ENCODE data around the gene RBM10.

The RBM10 gene

GRCh38 chrX:47202316-47202715, 57.3 kb downstream of the RBM10 start:
- DNase-seq (ENCODE audit: low spot score) = no peak
- TF ChIP-seq, protein P1, sequence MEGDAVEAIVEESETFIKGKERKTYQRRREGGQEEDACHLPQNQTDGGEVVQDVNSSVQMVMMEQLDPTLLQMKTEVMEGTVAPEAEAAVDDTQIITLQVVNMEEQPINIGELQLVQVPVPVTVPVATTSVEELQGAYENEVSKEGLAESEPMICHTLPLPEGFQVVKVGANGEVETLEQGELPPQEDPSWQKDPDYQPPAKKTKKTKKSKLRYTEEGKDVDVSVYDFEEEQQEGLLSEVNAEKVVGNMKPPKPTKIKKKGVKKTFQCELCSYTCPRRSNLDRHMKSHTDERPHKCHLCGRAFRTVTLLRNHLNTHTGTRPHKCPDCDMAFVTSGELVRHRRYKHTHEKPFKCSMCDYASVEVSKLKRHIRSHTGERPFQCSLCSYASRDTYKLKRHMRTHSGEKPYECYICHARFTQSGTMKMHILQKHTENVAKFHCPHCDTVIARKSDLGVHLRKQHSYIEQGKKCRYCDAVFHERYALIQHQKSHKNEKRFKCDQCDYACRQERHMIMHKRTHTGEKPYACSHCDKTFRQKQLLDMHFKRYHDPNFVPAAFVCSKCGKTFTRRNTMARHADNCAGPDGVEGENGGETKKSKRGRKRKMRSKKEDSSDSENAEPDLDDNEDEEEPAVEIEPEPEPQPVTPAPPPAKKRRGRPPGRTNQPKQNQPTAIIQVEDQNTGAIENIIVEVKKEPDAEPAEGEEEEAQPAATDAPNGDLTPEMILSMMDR (IDR thresholded peaks at IDR 0.05; ENCODE audit: extremely low read depth, missing control alignments) = no peak

GRCh38 chrX:47202877-47203276, 57.9 kb downstream of the RBM10 start:
- TF ChIP-seq, protein P1 (IDR thresholded peaks at IDR 0.05; ENCODE audit: extremely low read depth, missing control alignments) = no peak
- no peak for DNase-seq (ENCODE audit: low spot score)

DNA sequence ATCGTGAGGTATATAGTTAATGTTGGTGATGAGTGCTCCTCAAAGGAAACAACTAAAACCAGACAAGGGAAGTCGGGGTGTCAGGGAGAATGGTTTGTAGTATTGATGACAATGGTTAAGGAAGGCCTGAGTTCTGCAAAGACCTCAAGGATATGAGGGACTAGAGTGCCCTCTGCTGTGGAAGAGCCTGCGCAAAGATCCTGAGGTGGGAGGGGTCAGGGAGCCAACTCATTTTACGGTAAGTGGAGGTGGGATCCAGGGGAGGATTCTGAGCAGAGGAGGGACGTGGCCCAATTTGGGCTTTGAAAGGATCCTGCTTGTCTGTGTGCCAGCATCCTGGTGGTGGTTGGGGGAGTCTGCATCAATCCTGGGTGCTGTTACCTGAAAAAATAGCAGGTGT, 59.9 kb downstream of the RBM10 start:
- TF ChIP-seq, protein P1 (IDR thresholded peaks at IDR 0.05; ENCODE audit: extremely low read depth, missing control alignments) = no peak
- DNase-seq (ENCODE audit: low spot score) = no peak

- no peak for DNase-seq (ENCODE audit: low spot score)
- TF ChIP-seq, protein P1 (IDR thresholded peaks at IDR 0.05; ENCODE audit: extremely low read depth, missing control alignments) = no peak
These were observed 61.3 kb downstream of the RBM10 start for GRCh38 chrX:47206316-47206715.

GRCh38 chrX:47208108-47208507, 63.1 kb downstream of the RBM10 start:
- TF ChIP-seq, protein P1 (IDR thresholded peaks at IDR 0.05; ENCODE audit: extremely low read depth, missing control alignments) = no peak

GRCh38 chrX:47209508-47210238, 64.7 kb downstream of the RBM10 start:
- DNase-seq (ENCODE audit: low spot score) = no peak
- TF ChIP-seq, protein P1 (IDR thresholded peaks at IDR 0.05; ENCODE audit: extremely low read depth, missing control alignments) = no peak

More at GRCh38 chrX:47208108-47208507, 63.1 kb downstream of the RBM10 start:
- no peak for DNase-seq (ENCODE audit: low spot score)

DNA sequence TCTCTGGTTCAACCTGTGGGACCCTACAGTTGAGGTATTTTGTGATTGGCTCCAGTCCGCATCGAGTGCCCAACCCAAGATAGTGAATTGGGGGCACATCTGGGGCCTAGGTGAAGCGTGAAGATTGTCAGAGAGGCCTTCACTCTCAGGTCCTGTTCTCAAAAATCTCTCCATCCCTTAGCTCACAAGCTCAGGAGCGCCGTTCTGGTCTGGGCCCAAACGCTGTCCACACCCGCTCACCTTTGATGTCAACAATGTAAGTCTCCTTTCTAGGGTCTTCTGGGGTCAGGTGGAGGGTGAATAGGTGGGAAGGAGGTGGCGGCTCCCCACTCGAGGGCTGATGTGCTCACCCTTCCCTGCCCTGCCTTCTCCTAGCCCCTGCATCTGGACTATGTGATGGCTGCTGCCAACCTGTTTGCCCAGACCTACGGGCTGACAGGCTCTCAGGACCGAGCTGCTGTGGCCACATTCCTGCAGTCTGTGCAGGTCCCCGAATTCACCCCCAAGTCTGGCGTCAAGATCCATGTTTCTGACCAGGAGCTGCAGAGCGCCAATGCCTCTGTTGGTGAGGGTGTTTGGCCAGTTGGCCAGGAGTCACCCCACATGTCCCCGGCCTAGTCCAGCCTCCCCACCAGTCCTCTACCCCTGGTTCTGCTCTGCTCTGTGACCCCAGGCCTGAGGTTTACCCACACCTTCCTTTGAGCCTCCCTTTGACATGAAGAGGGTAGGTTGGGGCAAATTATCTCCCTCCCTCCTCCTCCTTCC, 65.8 kb downstream of the RBM10 start:
- no peak for DNase-seq (ENCODE audit: low spot score)
- TF ChIP-seq, protein P1 (IDR thresholded peaks at IDR 0.05; ENCODE audit: extremely low read depth, missing control alignments) = no peak

All from GM20000 (cell line).